SH-SY5Y (cell line): ENCODE measurements around the gene CASP9.

ENCODE experiments used
- GATA2 ChIP-seq: IDR thresholded peaks from 2 replicates; pipeline ENCODE4 v1.6.1; 2011; ENCODE audit warnings: mild to moderate bottlenecking, low read depth, low read length
- GATA3 ChIP-seq: IDR thresholded peaks from 2 replicates; pipeline ENCODE4 v1.6.1; 2011; ENCODE audit warnings: low read depth, mild to moderate bottlenecking, low read length, moderate library complexity

DNA sequence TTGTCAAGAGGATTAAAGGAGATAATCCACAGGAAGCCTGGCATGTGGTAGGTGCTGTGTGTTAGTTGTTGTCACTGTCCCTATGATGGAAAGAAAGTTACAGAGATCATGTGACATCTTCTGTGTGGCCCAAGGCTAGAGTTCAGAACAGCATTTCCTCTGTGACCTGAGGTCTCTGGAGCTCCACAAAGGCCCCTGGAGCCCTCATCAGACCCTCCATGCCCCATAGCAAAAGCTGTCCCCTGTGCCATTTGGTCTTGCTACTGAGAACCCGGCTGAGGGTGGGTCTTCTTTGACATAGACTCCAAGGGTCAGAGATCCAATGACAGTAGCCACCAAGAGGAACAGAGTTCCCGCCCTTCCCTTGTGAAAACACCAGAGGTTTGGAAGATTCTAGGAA is 40.0 kb downstream of the CASP9 start:
- TF ChIP-seq GATA2 (no peak), GATA3 (no peak)
